Activated CD4-positive, alpha-beta memory T cell treated with anti-CD3 and anti-CD28 coated beads for 36 hours (primary cell): ENCODE results near the gene HACE1. TPM values are rescaled to one million over a fixed set of nuclear protein-coding genes. Genes with fewer than 3 reads are reported as not detected.

Source experiments
- CTCF ChIA-PET: fragments of 350-600 bp; sonication (Branson Sonifier 250); formaldehyde crosslinking; loops from one replicate; lab custom pipeline; 2021; ENCODE audit warnings: antibody characterized with exemption, inconsistent platforms; lab: Charles Lee
- POLR2A ChIA-PET: fragments of 350-600 bp; sonication (Branson Sonifier 250); formaldehyde crosslinking; loops from one replicate; lab custom pipeline; 2021; ENCODE audit warnings: antibody characterized with exemption; lab: Charles Lee
- DNase-seq: peaks from one replicate; pipeline ENCODE4 v3.0.0-alpha.2; 2020
- H3K27ac Mint-ChIP-seq: one replicate; pipeline ENCODE4 v1.8.0; 2021; ENCODE audit warnings: mixed read lengths
- H3K27me3 Mint-ChIP-seq: one replicate; pipeline ENCODE4 v1.8.0; 2021; ENCODE audit warnings: mixed read lengths
- H3K36me3 Mint-ChIP-seq: one replicate; pipeline ENCODE4 v1.8.0; 2021; ENCODE audit warnings: mixed read lengths
- H3K4me1 Mint-ChIP-seq: one replicate; pipeline ENCODE4 v1.8.0; 2021; ENCODE audit warnings: low read depth, mixed read lengths
- H3K4me3 Mint-ChIP-seq: one replicate; pipeline ENCODE4 v1.8.0; 2021; ENCODE audit warnings: mild to moderate bottlenecking, mixed read lengths
- H3K9me3 Mint-ChIP-seq: one replicate; pipeline ENCODE4 v1.8.0; 2021; ENCODE audit warnings: mixed read lengths
- intact Hi-C: fragments of 100-400 bp; cut with micrococcal nuclease; formaldehyde crosslinking; loops from one replicate; pipeline ENCODE4 v1.15.1; 2023
- total RNA-seq, 2 experiments: library from RNA; stranded (reverse); gene quantifications; one replicate each; pipeline ENCODE4 v1.2.3, GENCODE V29; 2021

The HACE1 gene
- total RNA-seq, 2 experiments from 2014 or later: 15.0 to 17.6 TPM

GRCh38 chr6:104699593-104700329, 160.0 kb downstream of the HACE1 start:
- H3K4me1 Mint-ChIP-seq: peaks cover 25% of the 10 kb centered on the region
- no peaks in the 10 kb centered on the region for H3K9me3 Mint-ChIP-seq
- H3K27me3 Mint-ChIP-seq: no peaks in the 10 kb centered on the region

GRCh38 chr6:104698979-104699378, 160.7 kb downstream of the HACE1 start:
- Mint-ChIP-seq H3K36me3 (no peaks in the 10 kb centered on the region), H3K4me1 (peaks cover 18% of the 10 kb centered on the region), H3K27ac (no peak overlapping the region), H3K4me3 (no peak overlapping the region), H3K9me3 (no peaks in the 10 kb centered on the region), H3K27me3 (no peaks in the 10 kb centered on the region)
- ChIA-PET POLR2A (no interaction called here), CTCF (no interaction called here)
- intact Hi-C loops: no loop called here
- DNase-seq: no peak

More at GRCh38 chr6:104699593-104700329, 160.0 kb downstream of the HACE1 start:
- Mint-ChIP-seq H3K36me3 (no peaks in the 10 kb centered on the region), H3K27ac (no peak overlapping the region), H3K4me3 (no peak overlapping the region)
- intact Hi-C loops: no loop called here
- ChIA-PET POLR2A (no interaction called here), CTCF (no interaction called here)
- DNase-seq: no peak

GRCh38 chr6:104692008-104692407, 167.7 kb downstream of the HACE1 start:
- no peak overlapping the region for H3K27ac Mint-ChIP-seq
- peaks cover 20% of the 10 kb centered on the region for H3K4me1 Mint-ChIP-seq
- H3K36me3 Mint-ChIP-seq: no peaks in the 10 kb centered on the region

DNA sequence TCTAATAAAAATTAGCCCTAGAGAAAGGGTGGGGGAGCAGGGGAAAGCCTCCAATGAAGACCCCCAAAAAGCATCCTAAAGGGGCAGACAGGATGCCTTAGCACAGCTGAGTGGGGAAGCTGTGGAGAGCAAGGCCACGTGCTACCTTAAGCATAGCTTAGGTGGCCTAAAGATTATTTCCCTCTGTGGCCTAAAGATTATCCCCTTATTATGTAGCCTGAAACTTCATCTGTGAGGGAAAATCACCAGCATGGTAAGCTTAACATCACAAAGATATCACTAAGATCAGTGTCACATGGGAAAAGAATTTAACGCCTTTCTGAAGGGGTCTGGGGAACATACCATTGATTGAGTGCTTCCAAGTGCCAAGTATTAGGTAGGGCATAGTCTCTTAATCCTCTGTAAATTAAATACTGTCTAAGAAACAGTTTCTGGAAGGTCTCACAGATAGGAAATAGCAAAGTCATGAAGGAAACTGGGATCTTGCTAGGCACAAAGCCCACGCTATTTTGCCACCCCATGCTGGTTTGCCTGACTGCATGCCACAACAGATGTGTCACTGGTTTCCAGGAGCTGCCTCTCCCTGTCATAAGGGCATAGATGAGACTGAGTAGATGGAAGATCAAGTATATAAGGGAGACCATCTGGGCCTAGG, 170.0 kb downstream of the HACE1 start:
- Mint-ChIP-seq H3K4me1 (peaks cover 18% of the 10 kb centered on the region), H3K27ac (no peak overlapping the region), H3K27me3 (no peaks in the 10 kb centered on the region), H3K4me3 (no peak overlapping the region), H3K36me3 (no peaks in the 10 kb centered on the region), H3K9me3 (no peaks in the 10 kb centered on the region)
- intact Hi-C loops: loop anchor here (2.0 to 10.0 kb wide), 3 partner anchors 15 to 715 kb away; partner anchors contain the start of genes HACE1 and PREP
- ChIA-PET POLR2A (no interaction called here), CTCF (no interaction called here)
- no peak for DNase-seq

More at GRCh38 chr6:104692008-104692407, 167.7 kb downstream of the HACE1 start:
- no peak overlapping the region for H3K4me3 Mint-ChIP-seq
- intact Hi-C loops: no loop called here
- DNase-seq: no peak
- no peaks in the 10 kb centered on the region for H3K9me3 Mint-ChIP-seq
- ChIA-PET CTCF (interaction anchor here (0.6 to 1.2 kb wide), 4 partner anchors 10 to 392 kb away, joined by 3 read pairs; no protein-coding TSS in a partner anchor), POLR2A (no interaction called here)
- H3K27me3 Mint-ChIP-seq: no peaks in the 10 kb centered on the region

- Mint-ChIP-seq H3K36me3 (no peaks in the 10 kb centered on the region), H3K9me3 (no peaks in the 10 kb centered on the region), H3K27me3 (no peaks in the 10 kb centered on the region), H3K27ac (peak overlapping the region; percentile 5), H3K4me1 (peaks cover 17% of the 10 kb centered on the region), H3K4me3 (no peak overlapping the region)
- intact Hi-C loops: loop anchor here (2.0 to 10.0 kb wide), 3 partner anchors 16 to 716 kb away; partner anchors contain the start of genes HACE1 and PREP
- ChIA-PET POLR2A (no interaction called here), CTCF (no interaction called here)
- DNase-seq: no peak
These were observed 171.3 kb downstream of the HACE1 start for GRCh38 chr6:104688283-104688969.

- CTCF ChIA-PET: interaction anchor here (1.0 to 5.3 kb wide), 2 partner anchors 81 to 83 kb away, joined by 3 to 54 read pairs; no protein-coding TSS in a partner anchor
- no peak overlapping the region for H3K4me3 Mint-ChIP-seq
- intact Hi-C loops: loop anchor here (10.0 kb wide), 2 partner anchors 168 to 718 kb away; partner anchors contain the start of genes HACE1 and PREP
- peaks cover 18% of the 10 kb centered on the region for H3K4me1 Mint-ChIP-seq
- DNase-seq: no peak
- H3K27ac Mint-ChIP-seq: no peak overlapping the region
- no peaks in the 10 kb centered on the region for H3K9me3 Mint-ChIP-seq
- H3K36me3 Mint-ChIP-seq: no peaks in the 10 kb centered on the region
- POLR2A ChIA-PET: no interaction called here
- no peaks in the 10 kb centered on the region for H3K27me3 Mint-ChIP-seq
These were observed 173.1 kb downstream of the HACE1 start for GRCh38 chr6:104686550-104687175.

- H3K27me3 Mint-ChIP-seq: no peaks in the 10 kb centered on the region
These were observed 173.7 kb downstream of the HACE1 start for GRCh38 chr6:104685871-104686549.

GRCh38 chr6:104684911-104685415, 174.8 kb downstream of the HACE1 start:
- POLR2A ChIA-PET: no interaction called here

More at GRCh38 chr6:104685871-104686549, 173.7 kb downstream of the HACE1 start:
- CTCF ChIA-PET: interaction anchor here (5.3 kb wide), 1 partner anchor 82 kb away, joined by 54 read pairs; no protein-coding TSS in a partner anchor
- Mint-ChIP-seq H3K9me3 (no peaks in the 10 kb centered on the region), H3K4me3 (no peak overlapping the region), H3K36me3 (no peaks in the 10 kb centered on the region), H3K27ac (no peak overlapping the region), H3K4me1 (peaks cover 18% of the 10 kb centered on the region)
- no peak for DNase-seq
- intact Hi-C loops: loop anchor here (10.0 kb wide), 2 partner anchors 169 to 719 kb away; partner anchors contain the start of genes HACE1 and PREP
- POLR2A ChIA-PET: no interaction called here

DNA sequence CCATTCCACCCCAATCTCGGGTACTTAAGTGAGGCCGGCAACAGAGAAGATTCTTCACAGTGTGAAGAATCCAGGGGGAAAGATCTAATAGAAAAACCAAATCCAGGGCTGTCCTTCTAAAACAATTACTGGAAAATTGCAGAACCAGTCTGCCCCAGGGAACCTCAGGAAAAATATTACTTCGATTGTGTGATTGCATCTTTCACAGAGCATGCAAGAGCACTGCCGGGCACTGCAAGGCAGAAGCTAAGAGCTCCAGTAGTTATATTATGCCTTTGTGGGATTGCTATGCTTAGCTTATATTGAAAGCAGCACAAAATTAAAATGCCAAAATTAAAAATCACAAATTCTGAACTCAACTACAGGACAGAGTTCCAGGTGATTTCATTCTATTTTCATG, 175.9 kb downstream of the HACE1 start:
- no peak for DNase-seq
- Mint-ChIP-seq H3K9me3 (no peaks in the 10 kb centered on the region), H3K36me3 (no peaks in the 10 kb centered on the region), H3K27me3 (no peaks in the 10 kb centered on the region), H3K27ac (no peak overlapping the region), H3K4me3 (no peak overlapping the region), H3K4me1 (peaks cover 21% of the 10 kb centered on the region)
- intact Hi-C loops: loop anchor here (1.0 to 10.0 kb wide), 4 partner anchors 87 to 721 kb away; partner anchors contain the start of genes HACE1 and PREP
- ChIA-PET CTCF (interaction anchor here (0.7 to 5.3 kb wide), 10 partner anchors 9 to 394 kb away, joined by 3 to 54 read pairs (median 5); no protein-coding TSS in a partner anchor), POLR2A (no interaction called here)

More at GRCh38 chr6:104684911-104685415, 174.8 kb downstream of the HACE1 start:
- intact Hi-C loops: loop anchor here (10.0 kb wide), 2 partner anchors 170 to 720 kb away; partner anchors contain the start of genes HACE1 and PREP
- H3K27me3 Mint-ChIP-seq: no peaks in the 10 kb centered on the region
- H3K36me3 Mint-ChIP-seq: no peaks in the 10 kb centered on the region
- no peak overlapping the region for H3K4me3 Mint-ChIP-seq
- DNase-seq: no peak
- peaks cover 21% of the 10 kb centered on the region for H3K4me1 Mint-ChIP-seq
- CTCF ChIA-PET: interaction anchor here (3.7 to 5.3 kb wide), 2 partner anchors 83 to 91 kb away, joined by 19 to 54 read pairs; no protein-coding TSS in a partner anchor
- no peaks in the 10 kb centered on the region for H3K9me3 Mint-ChIP-seq
- no peak overlapping the region for H3K27ac Mint-ChIP-seq

- Mint-ChIP-seq H3K36me3 (no peaks in the 10 kb centered on the region), H3K27me3 (no peaks in the 10 kb centered on the region), H3K9me3 (no peaks in the 10 kb centered on the region), H3K4me3 (no peak overlapping the region), H3K4me1 (peaks cover 13% of the 10 kb centered on the region), H3K27ac (no peak overlapping the region)
- ChIA-PET CTCF (interaction anchor here (0.7 to 5.3 kb wide), 11 partner anchors 10 to 395 kb away, joined by 3 to 54 read pairs (median 4); no protein-coding TSS in a partner anchor), POLR2A (no interaction called here)
- DNase-seq: peak; percentile 81
- intact Hi-C loops: loop anchor here (1.0 to 10.0 kb wide), 4 partner anchors 88 to 722 kb away; partner anchors contain the start of genes HACE1 and PREP
These were observed 176.7 kb downstream of the HACE1 start for GRCh38 chr6:104682722-104683643.
